ENCODE measurements around the gene NRXN3. TPM values are rescaled to one million over a fixed set of nuclear protein-coding genes. Genes with fewer than 3 reads are reported as not detected.

NRXN3 gene
- total RNA-seq, 1 experiment from 2014 or later: 1.1 TPM

DNA sequence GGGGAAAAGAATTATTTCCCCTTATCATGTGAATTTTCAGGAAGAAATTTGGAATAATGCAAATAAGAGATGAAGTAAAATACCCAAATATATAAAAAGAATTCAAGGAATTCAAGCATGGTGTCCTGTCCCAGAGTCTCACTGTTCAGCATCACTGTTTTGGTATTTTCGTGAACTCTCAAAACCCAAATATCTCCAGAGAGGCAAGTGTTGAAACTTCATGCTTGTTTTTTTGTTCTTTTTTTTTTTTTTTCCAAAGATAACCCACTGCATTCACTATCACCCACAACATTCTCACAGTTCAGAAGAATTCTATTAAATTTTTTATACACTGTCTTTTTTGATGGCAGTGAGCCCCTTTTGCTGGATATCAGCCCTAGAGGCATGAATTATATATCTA, 1686.2 kb downstream of the NRXN3 start:
- H3K27ac ChIP-seq (ENCODE audit: low read length): no peak overlapping the region
- H2AFZ ChIP-seq (ENCODE audit: low read length): no peak overlapping the region
- ATAC-seq: no peak
- no peak overlapping the region for H3K4me3 ChIP-seq (ENCODE audit: low read length)
- no peak for DNase-seq
- no peaks in the 10 kb centered on the region for H3K9me2 ChIP-seq (replicated peaks; ENCODE audit: low read length)
- no peak overlapping the region for H3K9ac ChIP-seq (ENCODE audit: low read length)
- H3F3A ChIP-seq (ENCODE audit: low read length, unreplicated experiment): no peaks in the 10 kb centered on the region
- no peaks in the 10 kb centered on the region for H3K9me3 ChIP-seq (ENCODE audit: low read length)
- TF ChIP-seq EZH2phosphoT487 (IDR thresholded peaks at IDR 0.05; ENCODE audit: borderline replicate concordance, low read length) (no peak), EZH2 (IDR thresholded peaks at IDR 0.05; ENCODE audit: low read length, unreplicated experiment) (no peak)
- TF ChIP-seq, protein P1, sequence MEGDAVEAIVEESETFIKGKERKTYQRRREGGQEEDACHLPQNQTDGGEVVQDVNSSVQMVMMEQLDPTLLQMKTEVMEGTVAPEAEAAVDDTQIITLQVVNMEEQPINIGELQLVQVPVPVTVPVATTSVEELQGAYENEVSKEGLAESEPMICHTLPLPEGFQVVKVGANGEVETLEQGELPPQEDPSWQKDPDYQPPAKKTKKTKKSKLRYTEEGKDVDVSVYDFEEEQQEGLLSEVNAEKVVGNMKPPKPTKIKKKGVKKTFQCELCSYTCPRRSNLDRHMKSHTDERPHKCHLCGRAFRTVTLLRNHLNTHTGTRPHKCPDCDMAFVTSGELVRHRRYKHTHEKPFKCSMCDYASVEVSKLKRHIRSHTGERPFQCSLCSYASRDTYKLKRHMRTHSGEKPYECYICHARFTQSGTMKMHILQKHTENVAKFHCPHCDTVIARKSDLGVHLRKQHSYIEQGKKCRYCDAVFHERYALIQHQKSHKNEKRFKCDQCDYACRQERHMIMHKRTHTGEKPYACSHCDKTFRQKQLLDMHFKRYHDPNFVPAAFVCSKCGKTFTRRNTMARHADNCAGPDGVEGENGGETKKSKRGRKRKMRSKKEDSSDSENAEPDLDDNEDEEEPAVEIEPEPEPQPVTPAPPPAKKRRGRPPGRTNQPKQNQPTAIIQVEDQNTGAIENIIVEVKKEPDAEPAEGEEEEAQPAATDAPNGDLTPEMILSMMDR (conservative IDR thresholded peaks at IDR 0.05; ENCODE audit: low read depth, low read length): no peak
- H3K4me1 ChIP-seq (ENCODE audit: insufficient read depth, low read length): no peaks in the 10 kb centered on the region
- no TSS peak for BruUV-seq (replicated peaks)
- no peaks in the 10 kb centered on the region for H3K27me3 ChIP-seq (ENCODE audit: low read length)
- intact Hi-C loops (cut with micrococcal nuclease): no loop called here
- CTCF ChIA-PET: no interaction called here
- H3K79me2 ChIP-seq (ENCODE audit: low read length): no peaks in the 10 kb centered on the region
- POLR2A ChIA-PET (ENCODE audit: unreplicated experiment): interaction anchor here (0.6 kb wide), 1 partner anchor 9 kb away, joined by 5 read pairs; no protein-coding TSS in a partner anchor
- H3K4me2 ChIP-seq (ENCODE audit: low read length): no peak overlapping the region
- no peaks in the 10 kb centered on the region for H4K20me1 ChIP-seq (ENCODE audit: low read length)
- H3K36me3 ChIP-seq (ENCODE audit: low read depth, low read length): no peaks in the 10 kb centered on the region

DNA sequence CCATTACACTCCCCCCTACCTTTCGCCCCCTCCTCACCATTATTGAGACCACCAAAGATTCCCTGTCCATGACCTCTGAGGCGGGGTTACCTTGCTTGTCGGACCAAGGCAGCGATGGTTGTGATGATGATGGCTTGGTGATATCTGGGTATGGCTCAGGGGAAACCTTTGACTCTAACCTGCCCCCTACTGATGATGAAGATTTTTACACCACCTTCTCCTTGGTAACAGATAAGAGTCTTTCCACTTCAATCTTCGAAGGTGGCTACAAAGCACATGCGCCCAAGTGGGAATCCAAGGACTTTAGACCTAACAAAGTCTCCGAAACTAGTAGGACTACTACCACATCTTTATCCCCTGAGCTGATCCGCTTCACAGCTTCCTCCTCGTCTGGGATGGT, 1690.9 kb downstream of the NRXN3 start:
- intact Hi-C loops (cut with micrococcal nuclease): no loop called here
- Histone ChIP-seq H2AFZ (ENCODE audit: low read length) (no peak overlapping the region), H3K36me3 (ENCODE audit: low read depth, low read length) (no peaks in the 10 kb centered on the region), H3K4me3 (ENCODE audit: low read length) (no peak overlapping the region), H3K27ac (ENCODE audit: low read length) (no peak overlapping the region), H3K4me2 (ENCODE audit: low read length) (no peak overlapping the region), H3F3A (ENCODE audit: low read length, unreplicated experiment) (no peaks in the 10 kb centered on the region), H4K20me1 (ENCODE audit: low read length) (no peaks in the 10 kb centered on the region), H3K9me2 (replicated peaks; ENCODE audit: low read length) (no peaks in the 10 kb centered on the region), H3K27me3 (ENCODE audit: low read length) (no peaks in the 10 kb centered on the region), H3K79me2 (ENCODE audit: low read length) (no peaks in the 10 kb centered on the region), H3K4me1 (ENCODE audit: insufficient read depth, low read length) (no peaks in the 10 kb centered on the region), H3K9me3 (ENCODE audit: low read length) (no peaks in the 10 kb centered on the region), H3K9ac (ENCODE audit: low read length) (no peak overlapping the region)
- ChIA-PET CTCF (no interaction called here), POLR2A (ENCODE audit: unreplicated experiment) (no interaction called here)
- TF ChIP-seq EZH2 (IDR thresholded peaks at IDR 0.05; ENCODE audit: low read length, unreplicated experiment): no peak
- TF ChIP-seq, protein P1 (conservative IDR thresholded peaks at IDR 0.05; ENCODE audit: low read depth, low read length): peak; percentile 29; the same call in 1 of the 2 replicates
- ATAC-seq: no peak
- peak; percentile 12 for DNase-seq
- BruUV-seq (replicated peaks): no TSS peak

DNA sequence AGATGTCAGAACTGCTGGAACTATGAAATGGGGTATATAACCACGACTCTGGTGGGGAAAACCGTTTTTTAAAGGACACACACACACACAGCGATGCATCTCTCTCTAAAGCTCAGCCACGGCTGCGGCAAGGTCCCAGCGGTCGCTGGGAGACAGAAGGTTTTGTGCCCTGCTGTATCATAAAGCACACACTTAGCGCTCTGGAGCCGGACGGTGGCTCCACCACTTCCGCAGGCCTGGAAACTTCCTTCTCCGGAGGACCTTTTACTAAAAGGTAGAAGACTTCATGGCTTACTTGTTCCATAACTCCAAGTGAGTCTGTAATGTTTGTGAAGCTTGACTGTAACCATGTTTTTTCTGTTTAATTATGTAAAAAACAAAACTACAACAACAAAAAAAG, 1691.9 kb downstream of the NRXN3 start:
- no peaks in the 10 kb centered on the region for H3K36me3 ChIP-seq (ENCODE audit: low read depth, low read length)
- H3F3A ChIP-seq (ENCODE audit: low read length, unreplicated experiment): no peaks in the 10 kb centered on the region
- ATAC-seq: no peak
- POLR2A ChIA-PET (ENCODE audit: unreplicated experiment): no interaction called here
- no peaks in the 10 kb centered on the region for H3K4me1 ChIP-seq (ENCODE audit: insufficient read depth, low read length)
- no peak overlapping the region for H3K27ac ChIP-seq (ENCODE audit: low read length)
- H3K4me3 ChIP-seq (ENCODE audit: low read length): no peak overlapping the region
- TF ChIP-seq EZH2 (IDR thresholded peaks at IDR 0.05; ENCODE audit: low read length, unreplicated experiment) (no peak), EZH2phosphoT487 (IDR thresholded peaks at IDR 0.05; ENCODE audit: borderline replicate concordance, low read length) (no peak)
- TF ChIP-seq, protein P1 (conservative IDR thresholded peaks at IDR 0.05; ENCODE audit: low read depth, low read length): no peak
- no peak overlapping the region for H3K9ac ChIP-seq (ENCODE audit: low read length)
- no peaks in the 10 kb centered on the region for H3K27me3 ChIP-seq (ENCODE audit: low read length)
- CTCF ChIA-PET: no interaction called here
- H3K4me2 ChIP-seq (ENCODE audit: low read length): no peak overlapping the region
- no peaks in the 10 kb centered on the region for H3K9me2 ChIP-seq (replicated peaks; ENCODE audit: low read length)
- no peaks in the 10 kb centered on the region for H3K79me2 ChIP-seq (ENCODE audit: low read length)
- intact Hi-C loops (cut with micrococcal nuclease): no loop called here
- DNase-seq: no peak
- no TSS peak for BruUV-seq (replicated peaks)
- H3K9me3 ChIP-seq (ENCODE audit: low read length): no peaks in the 10 kb centered on the region
- no peaks in the 10 kb centered on the region for H4K20me1 ChIP-seq (ENCODE audit: low read length)
- no peak overlapping the region for H2AFZ ChIP-seq (ENCODE audit: low read length)
